ENCODE results near the gene CDKN1C. TPM values are rescaled to one million over a fixed set of nuclear protein-coding genes. Genes with fewer than 3 reads are reported as not detected.

The CDKN1C gene
- total and polyA plus RNA-seq, 2 of the 8 experiments (the other 6 are each of a cell fraction or from before 2014, with no cell fraction given) = 12.8 to 14.1 TPM

DNA sequence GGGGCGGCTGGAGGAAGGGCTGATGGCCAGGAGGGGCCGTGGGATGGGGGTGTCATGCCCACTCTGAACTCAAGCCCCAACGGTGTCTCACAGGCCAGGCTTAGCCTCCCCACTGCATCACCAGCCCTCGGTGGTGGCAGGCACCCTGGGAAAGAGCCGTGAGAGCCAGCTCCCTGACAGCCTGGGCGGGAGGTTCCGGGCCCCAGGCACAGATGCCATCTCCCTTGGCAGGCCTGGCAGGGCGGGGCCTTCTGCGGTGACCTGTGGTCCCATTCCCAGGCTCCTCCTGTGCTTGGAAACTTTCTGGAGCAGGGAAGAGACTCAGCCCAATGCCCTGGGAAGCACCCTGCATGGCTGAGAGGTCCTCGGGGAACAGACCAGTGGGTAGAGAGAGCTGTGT, 38.8 kb upstream of the CDKN1C start (continued):
- TF ChIP-seq, protein P1, sequence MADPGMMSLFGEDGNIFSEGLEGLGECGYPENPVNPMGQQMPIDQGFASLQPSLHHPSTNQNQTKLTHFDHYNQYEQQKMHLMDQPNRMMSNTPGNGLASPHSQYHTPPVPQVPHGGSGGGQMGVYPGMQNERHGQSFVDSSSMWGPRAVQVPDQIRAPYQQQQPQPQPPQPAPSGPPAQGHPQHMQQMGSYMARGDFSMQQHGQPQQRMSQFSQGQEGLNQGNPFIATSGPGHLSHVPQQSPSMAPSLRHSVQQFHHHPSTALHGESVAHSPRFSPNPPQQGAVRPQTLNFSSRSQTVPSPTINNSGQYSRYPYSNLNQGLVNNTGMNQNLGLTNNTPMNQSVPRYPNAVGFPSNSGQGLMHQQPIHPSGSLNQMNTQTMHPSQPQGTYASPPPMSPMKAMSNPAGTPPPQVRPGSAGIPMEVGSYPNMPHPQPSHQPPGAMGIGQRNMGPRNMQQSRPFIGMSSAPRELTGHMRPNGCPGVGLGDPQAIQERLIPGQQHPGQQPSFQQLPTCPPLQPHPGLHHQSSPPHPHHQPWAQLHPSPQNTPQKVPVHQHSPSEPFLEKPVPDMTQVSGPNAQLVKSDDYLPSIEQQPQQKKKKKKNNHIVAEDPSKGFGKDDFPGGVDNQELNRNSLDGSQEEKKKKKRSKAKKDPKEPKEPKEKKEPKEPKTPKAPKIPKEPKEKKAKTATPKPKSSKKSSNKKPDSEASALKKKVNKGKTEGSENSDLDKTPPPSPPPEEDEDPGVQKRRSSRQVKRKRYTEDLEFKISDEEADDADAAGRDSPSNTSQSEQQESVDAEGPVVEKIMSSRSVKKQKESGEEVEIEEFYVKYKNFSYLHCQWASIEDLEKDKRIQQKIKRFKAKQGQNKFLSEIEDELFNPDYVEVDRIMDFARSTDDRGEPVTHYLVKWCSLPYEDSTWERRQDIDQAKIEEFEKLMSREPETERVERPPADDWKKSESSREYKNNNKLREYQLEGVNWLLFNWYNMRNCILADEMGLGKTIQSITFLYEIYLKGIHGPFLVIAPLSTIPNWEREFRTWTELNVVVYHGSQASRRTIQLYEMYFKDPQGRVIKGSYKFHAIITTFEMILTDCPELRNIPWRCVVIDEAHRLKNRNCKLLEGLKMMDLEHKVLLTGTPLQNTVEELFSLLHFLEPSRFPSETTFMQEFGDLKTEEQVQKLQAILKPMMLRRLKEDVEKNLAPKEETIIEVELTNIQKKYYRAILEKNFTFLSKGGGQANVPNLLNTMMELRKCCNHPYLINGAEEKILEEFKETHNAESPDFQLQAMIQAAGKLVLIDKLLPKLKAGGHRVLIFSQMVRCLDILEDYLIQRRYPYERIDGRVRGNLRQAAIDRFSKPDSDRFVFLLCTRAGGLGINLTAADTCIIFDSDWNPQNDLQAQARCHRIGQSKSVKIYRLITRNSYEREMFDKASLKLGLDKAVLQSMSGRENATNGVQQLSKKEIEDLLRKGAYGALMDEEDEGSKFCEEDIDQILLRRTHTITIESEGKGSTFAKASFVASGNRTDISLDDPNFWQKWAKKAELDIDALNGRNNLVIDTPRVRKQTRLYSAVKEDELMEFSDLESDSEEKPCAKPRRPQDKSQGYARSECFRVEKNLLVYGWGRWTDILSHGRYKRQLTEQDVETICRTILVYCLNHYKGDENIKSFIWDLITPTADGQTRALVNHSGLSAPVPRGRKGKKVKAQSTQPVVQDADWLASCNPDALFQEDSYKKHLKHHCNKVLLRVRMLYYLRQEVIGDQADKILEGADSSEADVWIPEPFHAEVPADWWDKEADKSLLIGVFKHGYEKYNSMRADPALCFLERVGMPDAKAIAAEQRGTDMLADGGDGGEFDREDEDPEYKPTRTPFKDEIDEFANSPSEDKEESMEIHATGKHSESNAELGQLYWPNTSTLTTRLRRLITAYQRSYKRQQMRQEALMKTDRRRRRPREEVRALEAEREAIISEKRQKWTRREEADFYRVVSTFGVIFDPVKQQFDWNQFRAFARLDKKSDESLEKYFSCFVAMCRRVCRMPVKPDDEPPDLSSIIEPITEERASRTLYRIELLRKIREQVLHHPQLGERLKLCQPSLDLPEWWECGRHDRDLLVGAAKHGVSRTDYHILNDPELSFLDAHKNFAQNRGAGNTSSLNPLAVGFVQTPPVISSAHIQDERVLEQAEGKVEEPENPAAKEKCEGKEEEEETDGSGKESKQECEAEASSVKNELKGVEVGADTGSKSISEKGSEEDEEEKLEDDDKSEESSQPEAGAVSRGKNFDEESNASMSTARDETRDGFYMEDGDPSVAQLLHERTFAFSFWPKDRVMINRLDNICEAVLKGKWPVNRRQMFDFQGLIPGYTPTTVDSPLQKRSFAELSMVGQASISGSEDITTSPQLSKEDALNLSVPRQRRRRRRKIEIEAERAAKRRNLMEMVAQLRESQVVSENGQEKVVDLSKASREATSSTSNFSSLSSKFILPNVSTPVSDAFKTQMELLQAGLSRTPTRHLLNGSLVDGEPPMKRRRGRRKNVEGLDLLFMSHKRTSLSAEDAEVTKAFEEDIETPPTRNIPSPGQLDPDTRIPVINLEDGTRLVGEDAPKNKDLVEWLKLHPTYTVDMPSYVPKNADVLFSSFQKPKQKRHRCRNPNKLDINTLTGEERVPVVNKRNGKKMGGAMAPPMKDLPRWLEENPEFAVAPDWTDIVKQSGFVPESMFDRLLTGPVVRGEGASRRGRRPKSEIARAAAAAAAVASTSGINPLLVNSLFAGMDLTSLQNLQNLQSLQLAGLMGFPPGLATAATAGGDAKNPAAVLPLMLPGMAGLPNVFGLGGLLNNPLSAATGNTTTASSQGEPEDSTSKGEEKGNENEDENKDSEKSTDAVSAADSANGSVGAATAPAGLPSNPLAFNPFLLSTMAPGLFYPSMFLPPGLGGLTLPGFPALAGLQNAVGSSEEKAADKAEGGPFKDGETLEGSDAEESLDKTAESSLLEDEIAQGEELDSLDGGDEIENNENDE (IDR thresholded peaks at IDR 0.05; ENCODE audit: insufficient replicate concordance, low read length) = no peak
- TF ChIP-seq CBX5 (IDR thresholded peaks at IDR 0.05; ENCODE audit: low read depth, low read length) (no peak), NANOG (IDR thresholded peaks at IDR 0.05; ENCODE audit: insufficient read depth, low read depth, low read length, poor library complexity, severe bottlenecking) (no peak)

All from H1 (cell line).